CD1c-positive myeloid dendritic cell (primary cell): Measurements from ENCODE around the gene TRIM75.
"Not testable (repeated sequence)": the region's sequence is repeated elsewhere in the genome, so short reads cannot be mapped to it uniquely, and the experiment has no call there.

Experiments
- DNase-seq: peaks from one replicate; pipeline ENCODE4 v3.0.0-alpha.2; 2016; ENCODE audit errors: extremely low spot score

The TRIM75 gene

GRCh38 chr4:165077034-165077578, 23.4 kb downstream of the TRIM75 start:
- no peak for DNase-seq

- no peak for DNase-seq
These were observed 25.8 kb downstream of the TRIM75 start for GRCh38 chr4:165079476-165079875.

- not testable (repeated sequence) for DNase-seq
These were observed 31.1 kb downstream of the TRIM75 start for GRCh38 chr4:165084787-165085186.

- no peak for DNase-seq
These were observed 32.3 kb downstream of the TRIM75 start for GRCh38 chr4:165085946-165086345.

- no peak for DNase-seq
These were observed 34.7 kb downstream of the TRIM75 start for GRCh38 chr4:165088366-165088765.

- not testable (repeated sequence) for DNase-seq
These were observed 38.5 kb downstream of the TRIM75 start for GRCh38 chr4:165092187-165092586.

GRCh38 chr4:165094873-165095272, 41.2 kb downstream of the TRIM75 start:
- no peak for DNase-seq

- DNase-seq = no peak
These were observed 41.6 kb downstream of the TRIM75 start for GRCh38 chr4:165095291-165095690.

- DNase-seq = no peak
These were observed 43.1 kb downstream of the TRIM75 start for GRCh38 chr4:165096776-165097175.

- no peak for DNase-seq
These were observed 48.0 kb downstream of the TRIM75 start for GRCh38 chr4:165101641-165102040.

GRCh38 chr4:165106518-165106917, 52.9 kb downstream of the TRIM75 start:
- no peak for DNase-seq
